Inflammatory macrophage (primary cell): ENCODE results near the gene UPK3BL2.
"Not testable (repeated sequence)": the region's sequence is repeated elsewhere in the genome, so short reads cannot be mapped to it uniquely, and the experiment has no call there.

Experiments used
- DNase-seq, 2 donors: peaks; one replicate each; pipeline ENCODE4 v3.0.0-alpha.2; 2020 to 2022
- total RNA-seq, 18 experiments: gene quantifications; one replicate each; lab custom pipeline; 2026; ENCODE audit warnings: mixed read lengths in 6 of 18, inconsistent platforms in 2 of 18; lab: John Stamatoyannopoulos, UW

Gene UPK3BL2
- total RNA-seq = 0 reads per million in 18 experiments

- DNase-seq = not testable (repeated sequence)
Measured at GRCh38 chr7:102543596-102543995, at the start of gene UPK3BL2. Gene UPK3BL2, minus strand, starts transcription at chr7:102543696. Its CDS starts 60 bp downstream, at chr7:102543636.

- not testable (repeated sequence) for DNase-seq
Measured at GRCh38 chr7:102592477-102593019, 49.1 kb upstream of the UPK3BL2 start.

- not testable (repeated sequence) for DNase-seq
Measured at GRCh38 chr7:102589857-102590256, 46.4 kb upstream of the UPK3BL2 start.

- not testable (repeated sequence) for DNase-seq
Measured at GRCh38 chr7:102583495-102583894, 40.0 kb upstream of the UPK3BL2 start.

GRCh38 chr7:102581722-102582121 lies 38.2 kb upstream of the UPK3BL2 start:
- not testable (repeated sequence) for DNase-seq

GRCh38 chr7:102578486-102578885 lies 35.0 kb upstream of the UPK3BL2 start:
- not testable (repeated sequence) for DNase-seq

- DNase-seq = not testable (repeated sequence)
Measured at GRCh38 chr7:102577315-102578240, 34.1 kb upstream of the UPK3BL2 start.

GRCh38 chr7:102576363-102576762 lies 32.9 kb upstream of the UPK3BL2 start:
- DNase-seq = not testable (repeated sequence)

- not testable (repeated sequence) for DNase-seq
Measured at GRCh38 chr7:102574607-102575006, 31.1 kb upstream of the UPK3BL2 start.

GRCh38 chr7:102572261-102573239 lies 29.1 kb upstream of the UPK3BL2 start, which contains the start of gene POLR2J3:
Gene POLR2J3, minus strand, starts transcription at chr7:102572583. Its CDS starts 62 bp downstream, at chr7:102572521.
- DNase-seq = not testable (repeated sequence)

- not testable (repeated sequence) for DNase-seq
Measured at GRCh38 chr7:102568620-102569019, 25.1 kb upstream of the UPK3BL2 start.

GRCh38 chr7:102550808-102551422 lies 7.4 kb upstream of the UPK3BL2 start, which contains the start of gene SPDYE2:
Gene SPDYE2, plus strand, starts transcription at chr7:102551226. Its CDS starts 2,030 bp downstream, at chr7:102553256.
- not testable (repeated sequence) for DNase-seq

GRCh38 chr7:102546353-102546752 lies 2.9 kb upstream of the UPK3BL2 start:
- not testable (repeated sequence) for DNase-seq

GRCh38 chr7:102545288-102545687 lies 1.8 kb upstream of the UPK3BL2 start:
- not testable (repeated sequence) for DNase-seq

- DNase-seq = not testable (repeated sequence)
Measured at GRCh38 chr7:102544372-102544771, 876 bp upstream of the UPK3BL2 start.

- DNase-seq = not testable (repeated sequence)
Measured at GRCh38 chr7:102542771-102543170, 725 bp downstream of the UPK3BL2 start.

- not testable (repeated sequence) for DNase-seq
Measured at GRCh38 chr7:102542083-102542482, 1.4 kb downstream of the UPK3BL2 start.

GRCh38 chr7:102540604-102541003 lies 2.9 kb downstream of the UPK3BL2 start:
- not testable (repeated sequence) for DNase-seq

GRCh38 chr7:102535062-102535615 lies 8.4 kb downstream of the UPK3BL2 start:
- DNase-seq = not testable (repeated sequence)

- not testable (repeated sequence) for DNase-seq
Measured at GRCh38 chr7:102532127-102532526, 11.4 kb downstream of the UPK3BL2 start.

GRCh38 chr7:102531583-102531982 lies 11.9 kb downstream of the UPK3BL2 start:
- not testable (repeated sequence) for DNase-seq
